Mesenteric fat pad (tissue), 1 donor: ENCODE results near the gene FHL2. TPM values are rescaled to one million over a fixed set of nuclear protein-coding genes. Genes with fewer than 3 reads are reported as not detected.

ENCODE experiments used
- DNase-seq: peaks from one replicate; pipeline ENCODE4 v3.0.0-alpha.2; 2020; ENCODE audit warnings: low spot score
- total RNA-seq: library from RNA; stranded (reverse); fragmentation: NEBNext Ultra II Directional; extraction: Animal tissue kit (Norgen Biotek cat#: 25700); gene quantifications from one replicate; pipeline ENCODE4 v1.2.1, GENCODE V29; 2021
- donor health status: DM: yes; HTN: yes; CAD: no.

The FHL2 gene
- total RNA-seq, 1 donor from 2014 or later, result 36.3 TPM

DNA sequence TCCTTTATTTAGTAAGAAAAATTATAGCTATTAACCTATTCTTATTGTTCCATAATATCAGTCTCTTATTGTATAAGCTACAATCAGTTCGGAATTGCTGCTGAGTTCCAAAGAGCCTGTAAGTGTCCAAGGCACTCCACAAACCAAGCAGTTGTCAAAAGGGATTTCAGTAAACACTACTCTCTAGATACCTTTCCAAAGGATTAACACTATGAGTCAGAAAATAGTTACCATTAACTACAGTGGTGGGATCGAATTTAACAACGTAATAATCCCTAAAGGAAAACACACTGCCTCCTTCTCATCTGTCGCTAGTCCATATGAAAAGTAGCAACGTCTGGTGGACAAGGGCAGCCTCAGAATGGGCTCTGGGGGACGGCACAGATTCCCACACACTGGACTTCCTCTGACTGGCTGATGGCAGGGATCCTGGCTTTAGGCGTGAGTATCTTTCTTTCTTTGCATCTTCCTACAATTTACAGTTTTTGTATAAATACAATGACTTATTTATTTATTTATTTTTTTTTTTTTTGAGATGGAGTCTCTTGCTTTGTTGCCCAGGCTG, 78.1 kb downstream of the FHL2 start:
- no peak for DNase-seq

- no peak for DNase-seq
These were observed 80.9 kb downstream of the FHL2 start for GRCh38 chr2:105317937-105318336.

GRCh38 chr2:105315314-105315713, 83.5 kb downstream of the FHL2 start:
- DNase-seq, result no peak

GRCh38 chr2:105313877-105314276, 85.0 kb downstream of the FHL2 start:
- no peak for DNase-seq

Other genes with a start within 250 kb of the FHL2 start
- not detected for gene GPR45, start 157.3 kb downstream of the FHL2 start, total RNA-seq
- gene TGFBRAP1, start 69.3 kb downstream of the FHL2 start, total RNA-seq, result 22.0 TPM
- gene C2orf49, start 61.5 kb downstream of the FHL2 start, total RNA-seq, result 12.8 TPM